ENCODE measurements around the gene JARID2.

JARID2 gene

DNA sequence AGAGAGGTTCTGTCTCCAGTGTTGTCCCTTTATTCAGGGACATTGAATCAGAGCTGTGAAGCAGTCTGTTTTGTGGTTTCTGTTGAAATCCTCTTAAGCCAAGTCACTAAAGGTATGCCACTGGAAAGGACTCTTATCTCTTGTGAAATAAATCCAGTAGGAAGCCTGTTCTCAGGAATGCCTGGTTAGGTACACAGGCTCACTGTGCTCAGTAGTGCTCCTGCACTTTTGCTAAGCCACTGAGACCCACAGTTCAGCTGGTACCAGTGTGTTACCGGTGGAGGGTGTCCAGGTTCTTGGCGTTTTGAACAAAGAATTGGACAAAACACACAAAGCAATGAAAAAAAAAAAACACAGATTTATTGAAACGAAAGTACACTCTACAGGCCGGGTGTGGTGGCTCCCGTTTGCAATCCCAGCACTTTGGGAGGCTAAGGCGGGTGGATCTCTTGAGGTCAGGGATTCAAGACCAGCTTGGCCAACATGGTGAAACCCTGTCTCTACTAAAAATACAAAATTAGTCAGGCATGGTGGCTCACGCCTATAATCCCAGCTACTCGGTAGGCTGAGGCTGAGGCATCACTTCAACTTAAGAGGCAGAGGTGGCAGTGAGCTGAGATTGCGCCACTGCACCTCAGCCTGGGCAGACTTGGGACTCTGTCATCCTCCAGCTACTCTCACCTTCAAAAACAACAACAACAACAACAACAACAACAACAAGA, 186.1 kb downstream of the JARID2 start (continued):
- TF ChIP-seq ZNF530 (tag by site-specific recombination; IDR thresholded peaks at IDR 0.05; ENCODE audit: low read depth) (no peak), OSR2 (tag by site-specific recombination; IDR thresholded peaks at IDR 0.05) (peak; percentile 89), ZNF404 (tag by site-specific recombination; IDR thresholded peaks at IDR 0.05) (no peak), GLI2 (tag by site-specific recombination; IDR thresholded peaks at IDR 0.05; ENCODE audit: borderline replicate concordance, low read depth) (no peak), ZBTB10 (tag by site-specific recombination; IDR thresholded peaks at IDR 0.05) (no peak), ZNF843 (tag by site-specific recombination; IDR thresholded peaks at IDR 0.05) (no peak), ZNF292 (tag by site-specific recombination; IDR thresholded peaks at IDR 0.05; ENCODE audit: borderline replicate concordance, low read depth) (no peak), INSM2 (tag by site-specific recombination; IDR thresholded peaks at IDR 0.05) (peak; percentile 60; the same call in 1 of the 2 replicates), FEZF1 (tag by site-specific recombination; IDR thresholded peaks at IDR 0.05) (no peak), ZBTB26 (tag by site-specific recombination; optimal IDR thresholded peaks at IDR 0.05) (no peak), ZNF16 (tag by site-specific recombination; IDR thresholded peaks at IDR 0.05; ENCODE audit: low read depth) (no peak), ZBTB17 (tag by site-specific recombination; IDR thresholded peaks at IDR 0.05) (no peak; the same call in 1 of the 2 replicates), ZNF121 (tag by site-specific recombination; IDR thresholded peaks at IDR 0.05) (no peak), ZXDB (tag by site-specific recombination; IDR thresholded peaks at IDR 0.05) (no peak), ZNF639 (tag by site-specific recombination; IDR thresholded peaks at IDR 0.05) (no peak), ZNF701 (tag by site-specific recombination; IDR thresholded peaks at IDR 0.05) (no peak), PRDM10 (tag by site-specific recombination; IDR thresholded peaks at IDR 0.05) (0 out of 2 replicates have a peak, but pooled peaks have one; percentile 19), ZFHX2 (tag by site-specific recombination; conservative IDR thresholded peaks at IDR 0.05) (no peak), KLF8 (tag by site-specific recombination; IDR thresholded peaks at IDR 0.05) (no peak), EGR2 (tag by site-specific recombination; IDR thresholded peaks at IDR 0.05; ENCODE audit: low read depth) (no peak)
- TF ChIP-seq, protein P1, sequence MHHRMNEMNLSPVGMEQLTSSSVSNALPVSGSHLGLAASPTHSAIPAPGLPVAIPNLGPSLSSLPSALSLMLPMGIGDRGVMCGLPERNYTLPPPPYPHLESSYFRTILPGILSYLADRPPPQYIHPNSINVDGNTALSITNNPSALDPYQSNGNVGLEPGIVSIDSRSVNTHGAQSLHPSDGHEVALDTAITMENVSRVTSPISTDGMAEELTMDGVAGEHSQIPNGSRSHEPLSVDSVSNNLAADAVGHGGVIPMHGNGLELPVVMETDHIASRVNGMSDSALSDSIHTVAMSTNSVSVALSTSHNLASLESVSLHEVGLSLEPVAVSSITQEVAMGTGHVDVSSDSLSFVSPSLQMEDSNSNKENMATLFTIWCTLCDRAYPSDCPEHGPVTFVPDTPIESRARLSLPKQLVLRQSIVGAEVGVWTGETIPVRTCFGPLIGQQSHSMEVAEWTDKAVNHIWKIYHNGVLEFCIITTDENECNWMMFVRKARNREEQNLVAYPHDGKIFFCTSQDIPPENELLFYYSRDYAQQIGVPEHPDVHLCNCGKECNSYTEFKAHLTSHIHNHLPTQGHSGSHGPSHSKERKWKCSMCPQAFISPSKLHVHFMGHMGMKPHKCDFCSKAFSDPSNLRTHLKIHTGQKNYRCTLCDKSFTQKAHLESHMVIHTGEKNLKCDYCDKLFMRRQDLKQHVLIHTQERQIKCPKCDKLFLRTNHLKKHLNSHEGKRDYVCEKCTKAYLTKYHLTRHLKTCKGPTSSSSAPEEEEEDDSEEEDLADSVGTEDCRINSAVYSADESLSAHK (tag by site-specific recombination; IDR thresholded peaks at IDR 0.05): no peak
- TF ChIP-seq, protein P2, sequence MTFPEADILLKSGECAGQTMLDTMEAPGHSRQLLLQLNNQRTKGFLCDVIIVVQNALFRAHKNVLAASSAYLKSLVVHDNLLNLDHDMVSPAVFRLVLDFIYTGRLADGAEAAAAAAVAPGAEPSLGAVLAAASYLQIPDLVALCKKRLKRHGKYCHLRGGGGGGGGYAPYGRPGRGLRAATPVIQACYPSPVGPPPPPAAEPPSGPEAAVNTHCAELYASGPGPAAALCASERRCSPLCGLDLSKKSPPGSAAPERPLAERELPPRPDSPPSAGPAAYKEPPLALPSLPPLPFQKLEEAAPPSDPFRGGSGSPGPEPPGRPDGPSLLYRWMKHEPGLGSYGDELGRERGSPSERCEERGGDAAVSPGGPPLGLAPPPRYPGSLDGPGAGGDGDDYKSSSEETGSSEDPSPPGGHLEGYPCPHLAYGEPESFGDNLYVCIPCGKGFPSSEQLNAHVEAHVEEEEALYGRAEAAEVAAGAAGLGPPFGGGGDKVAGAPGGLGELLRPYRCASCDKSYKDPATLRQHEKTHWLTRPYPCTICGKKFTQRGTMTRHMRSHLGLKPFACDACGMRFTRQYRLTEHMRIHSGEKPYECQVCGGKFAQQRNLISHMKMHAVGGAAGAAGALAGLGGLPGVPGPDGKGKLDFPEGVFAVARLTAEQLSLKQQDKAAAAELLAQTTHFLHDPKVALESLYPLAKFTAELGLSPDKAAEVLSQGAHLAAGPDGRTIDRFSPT (tag by site-specific recombination; IDR thresholded peaks at IDR 0.05): no peak
